ENCODE measurements around the gene KYAT1.
"Not testable (repeated sequence)": the region's sequence is repeated elsewhere in the genome, so short reads cannot be mapped to it uniquely, and the experiment has no call there.

KYAT1 gene

DNA sequence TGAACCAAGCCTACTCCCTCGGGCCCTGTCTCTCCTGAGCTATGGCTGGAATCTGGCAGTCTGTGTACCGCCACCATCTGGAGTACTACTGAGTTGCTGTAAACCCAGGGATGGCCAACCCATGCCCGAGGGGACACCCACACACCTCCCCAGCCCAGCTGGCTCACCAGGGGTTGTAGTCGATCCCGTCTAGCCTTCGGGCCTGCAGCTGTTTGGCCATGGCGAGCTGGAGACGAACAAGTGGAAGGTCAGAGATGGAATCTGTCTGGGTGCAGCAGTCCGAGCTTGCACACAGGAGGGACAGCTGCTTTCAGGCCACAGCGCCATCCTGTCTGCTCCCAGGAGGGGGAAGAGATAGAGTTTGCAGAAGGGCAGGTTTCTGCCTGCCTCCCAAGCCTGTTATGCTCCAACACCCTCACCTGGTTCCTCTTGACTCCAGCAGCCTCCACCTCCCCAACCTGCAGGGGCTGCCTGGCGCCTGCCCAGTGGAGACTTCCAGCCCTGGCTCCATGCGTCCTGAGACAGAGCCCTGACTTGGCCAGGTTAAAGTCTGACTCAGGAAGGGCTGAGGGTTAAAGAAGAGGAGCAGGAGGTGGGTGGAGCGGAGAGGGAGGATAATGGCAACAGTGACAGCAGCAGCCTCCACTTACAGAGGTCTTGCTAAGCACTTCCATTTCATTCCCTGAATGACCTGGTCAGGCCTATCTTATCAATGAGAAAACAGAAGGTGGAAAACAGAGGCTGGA is 36.4 kb downstream of the KYAT1 start:
- in situ Hi-C loops (cut with MboI; ENCODE audit: low sequenced_read_pairs), result no loop called here

DNA sequence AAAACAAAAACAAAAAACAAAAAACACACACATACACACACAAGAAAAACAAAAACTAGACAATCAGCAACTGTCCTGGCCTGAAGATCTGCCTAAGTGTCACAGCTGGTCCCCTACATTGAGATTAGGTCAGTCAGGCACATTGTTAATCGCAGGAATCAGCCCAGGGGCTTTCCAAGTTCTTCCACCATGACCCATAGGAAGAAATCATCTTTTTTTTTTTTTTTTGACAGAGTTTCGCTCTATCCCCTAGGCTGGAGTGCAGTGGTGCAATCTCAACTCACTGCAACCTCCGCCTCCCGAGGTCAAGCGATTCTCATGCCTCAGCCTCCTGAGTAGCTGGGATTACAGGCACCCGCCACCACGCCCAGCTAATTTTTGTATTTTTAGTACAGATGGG is 38.6 kb downstream of the KYAT1 start:
- in situ Hi-C loops (cut with MboI; ENCODE audit: low sequenced_read_pairs), result not testable (repeated sequence)

DNA sequence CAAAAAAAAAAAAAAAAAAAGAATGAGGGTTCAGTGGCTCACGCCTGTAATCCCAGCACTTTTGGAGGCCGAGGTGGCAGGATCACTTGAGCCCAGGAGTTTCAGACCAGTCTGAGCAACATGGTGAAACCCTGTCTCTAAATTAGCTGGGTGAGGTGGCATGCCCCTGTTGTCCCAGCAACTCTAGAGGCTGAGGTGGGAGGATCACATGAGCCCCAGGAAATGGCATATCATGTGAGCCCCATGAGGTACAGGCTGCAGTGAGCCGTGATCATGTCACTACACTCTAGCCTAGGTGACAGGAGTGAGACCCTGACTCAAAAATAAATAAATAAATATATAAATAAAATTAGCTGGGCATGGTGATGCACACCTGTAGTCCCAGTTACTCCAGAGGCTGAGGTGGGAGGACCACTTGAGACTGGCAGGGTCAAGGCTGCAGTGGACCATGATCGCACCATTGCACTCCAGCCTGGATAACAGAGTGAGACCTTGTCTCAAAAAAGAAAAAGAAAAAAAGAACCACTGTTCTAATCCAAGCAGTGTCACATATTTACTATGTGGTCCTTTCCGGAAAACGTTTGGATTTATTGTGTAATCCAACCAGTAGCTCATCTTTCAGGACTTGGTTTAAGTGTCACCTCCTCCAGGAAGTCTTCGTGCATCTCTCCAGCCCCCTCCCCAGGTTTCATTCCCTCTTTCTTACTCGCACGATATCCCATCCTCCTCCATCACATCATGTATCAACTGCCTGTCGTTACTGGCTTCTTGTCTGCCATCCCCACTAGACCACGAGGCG is 39.9 kb downstream of the KYAT1 start:
- in situ Hi-C loops (cut with MboI; ENCODE audit: low sequenced_read_pairs), result no loop called here

DNA sequence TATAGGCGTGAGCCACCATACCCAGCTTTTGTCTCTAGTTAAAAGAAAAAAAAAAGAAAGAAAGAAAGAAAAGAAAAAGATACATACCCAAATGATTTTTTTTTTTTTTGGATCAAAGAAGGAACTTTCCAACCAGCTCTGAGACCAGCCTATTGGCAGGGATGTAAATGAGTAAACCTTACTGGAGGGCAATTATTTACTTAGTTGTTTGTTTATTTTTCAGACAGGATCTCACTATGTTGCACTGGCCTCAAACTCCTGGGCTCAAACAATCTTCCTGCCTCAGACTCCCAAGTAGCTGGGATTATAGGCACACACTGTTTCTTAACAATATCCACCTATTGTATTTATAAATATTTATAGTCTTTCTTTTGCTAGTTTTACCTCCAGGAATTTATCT is 41.2 kb downstream of the KYAT1 start:
- in situ Hi-C loops (cut with MboI; ENCODE audit: low sequenced_read_pairs), result no loop called here

DNA sequence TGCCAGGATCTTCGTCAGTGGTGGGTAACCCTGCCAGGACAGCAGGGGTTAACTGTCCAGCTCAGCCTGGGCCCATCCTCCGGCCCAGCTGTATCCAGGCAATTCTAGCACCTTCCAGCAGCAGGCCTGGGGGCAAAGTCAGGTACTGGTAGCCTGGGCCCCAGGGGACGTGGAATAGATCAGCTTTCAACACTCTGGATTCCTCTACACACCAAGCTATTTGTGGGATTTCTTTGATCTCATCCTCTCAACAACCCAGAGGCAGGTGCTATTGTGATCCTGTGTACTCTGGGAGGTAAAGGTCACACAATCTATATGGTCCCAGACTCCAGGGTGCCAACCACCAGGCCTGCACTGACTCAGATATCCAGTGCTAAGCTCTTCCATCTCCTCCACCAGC is 43.4 kb downstream of the KYAT1 start:
- in situ Hi-C loops (cut with MboI; ENCODE audit: low sequenced_read_pairs), result no loop called here

DNA sequence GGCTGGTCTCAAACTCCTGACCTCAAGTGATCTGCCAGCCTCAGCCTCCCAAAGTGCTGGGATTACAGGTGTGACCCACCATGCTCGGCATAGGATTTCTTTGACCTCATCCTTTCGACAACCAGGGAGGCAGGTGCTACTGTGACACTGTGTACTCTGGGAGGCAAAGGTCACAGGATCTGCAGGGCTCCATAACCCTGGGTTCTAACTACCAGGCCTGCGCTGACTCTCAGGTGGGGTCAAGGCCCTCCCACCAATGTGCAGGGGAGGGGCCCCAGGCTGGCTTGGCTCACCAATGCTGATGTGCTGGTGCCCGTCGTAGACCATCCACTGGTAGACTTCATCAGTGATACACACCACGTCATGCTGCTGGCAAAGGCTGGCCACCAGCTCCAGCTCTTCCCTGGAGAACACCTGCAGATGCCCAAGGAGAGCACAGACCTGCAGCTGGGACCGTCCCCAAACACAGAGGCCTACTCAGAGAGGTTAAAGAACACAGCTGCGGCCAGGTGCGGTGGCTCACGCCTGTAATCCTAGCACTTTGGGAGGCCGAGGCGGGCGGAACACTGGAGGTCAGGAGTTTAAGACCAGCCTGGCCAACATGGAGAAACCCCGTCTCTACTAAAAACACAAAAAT is 45.1 kb downstream of the KYAT1 start:
- in situ Hi-C loops (cut with MboI; ENCODE audit: low sequenced_read_pairs), result no loop called here

DNA sequence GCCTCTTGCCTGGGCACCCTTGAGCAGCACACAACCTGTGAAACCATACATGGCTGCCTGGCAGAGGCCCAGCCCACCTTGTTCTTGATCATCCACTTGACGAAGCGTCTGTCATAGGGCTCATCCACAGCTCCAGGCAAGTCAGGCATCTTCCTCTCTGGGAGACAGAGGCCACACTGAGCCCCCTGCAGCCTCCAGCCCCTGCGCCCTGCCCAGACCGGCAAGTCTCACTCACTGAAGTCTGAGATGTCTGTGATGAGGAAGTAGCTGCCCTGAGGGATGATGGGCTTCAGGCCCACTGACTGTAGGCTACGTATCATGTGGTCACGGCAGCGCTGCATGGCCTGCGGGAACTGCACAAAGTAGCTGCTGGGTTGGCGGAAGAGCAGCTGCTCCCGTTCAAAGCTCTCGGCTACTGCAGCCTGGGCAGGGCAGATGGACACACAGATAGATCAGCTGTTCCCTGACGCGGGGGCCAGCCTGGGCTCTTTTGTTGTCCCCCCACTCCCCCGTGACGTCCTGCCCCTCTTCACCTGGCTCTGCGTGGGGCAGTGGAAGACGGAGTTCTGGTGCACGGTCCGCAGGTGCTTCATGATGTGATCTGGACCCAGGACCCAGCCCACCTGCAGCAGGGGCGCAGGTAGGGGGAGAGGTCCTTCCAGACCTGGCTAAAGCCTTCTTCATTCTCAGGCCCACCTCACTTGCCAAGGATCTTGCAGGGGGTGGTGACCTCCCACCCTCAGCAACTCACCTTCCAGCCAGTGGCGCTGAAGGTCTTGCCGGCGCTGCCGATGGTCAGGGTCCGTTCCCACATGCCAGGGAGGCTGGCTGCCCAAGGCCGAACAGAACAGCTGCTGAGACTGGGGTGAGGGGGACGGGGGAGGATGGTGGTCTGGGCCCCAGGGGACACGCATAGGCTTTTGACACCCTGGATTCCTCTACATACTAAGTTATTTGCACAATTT is 46.2 kb downstream of the KYAT1 start:
- in situ Hi-C loops (cut with MboI; ENCODE audit: low sequenced_read_pairs), result no loop called here

DNA sequence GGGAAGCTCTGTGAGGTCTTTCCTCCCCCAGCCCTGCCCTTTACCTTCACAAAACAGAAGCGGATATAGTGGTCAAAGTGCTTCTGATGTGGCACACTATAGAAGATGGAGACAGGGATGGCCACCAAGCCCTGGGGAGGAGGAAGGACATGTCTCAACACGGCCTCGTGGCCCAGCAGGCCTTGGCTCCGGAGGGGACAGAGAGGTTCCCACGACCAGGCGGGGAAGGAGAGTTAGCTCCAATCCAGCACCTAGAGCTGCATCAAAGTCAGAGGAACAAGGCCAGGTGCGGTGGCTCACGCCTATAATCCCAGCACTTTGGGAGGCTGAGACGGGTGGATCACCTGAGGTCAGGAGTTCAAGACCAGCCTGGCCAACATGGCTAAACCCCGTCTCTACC is 48.1 kb downstream of the KYAT1 start:
- in situ Hi-C loops (cut with MboI; ENCODE audit: low sequenced_read_pairs), result no loop called here

DNA sequence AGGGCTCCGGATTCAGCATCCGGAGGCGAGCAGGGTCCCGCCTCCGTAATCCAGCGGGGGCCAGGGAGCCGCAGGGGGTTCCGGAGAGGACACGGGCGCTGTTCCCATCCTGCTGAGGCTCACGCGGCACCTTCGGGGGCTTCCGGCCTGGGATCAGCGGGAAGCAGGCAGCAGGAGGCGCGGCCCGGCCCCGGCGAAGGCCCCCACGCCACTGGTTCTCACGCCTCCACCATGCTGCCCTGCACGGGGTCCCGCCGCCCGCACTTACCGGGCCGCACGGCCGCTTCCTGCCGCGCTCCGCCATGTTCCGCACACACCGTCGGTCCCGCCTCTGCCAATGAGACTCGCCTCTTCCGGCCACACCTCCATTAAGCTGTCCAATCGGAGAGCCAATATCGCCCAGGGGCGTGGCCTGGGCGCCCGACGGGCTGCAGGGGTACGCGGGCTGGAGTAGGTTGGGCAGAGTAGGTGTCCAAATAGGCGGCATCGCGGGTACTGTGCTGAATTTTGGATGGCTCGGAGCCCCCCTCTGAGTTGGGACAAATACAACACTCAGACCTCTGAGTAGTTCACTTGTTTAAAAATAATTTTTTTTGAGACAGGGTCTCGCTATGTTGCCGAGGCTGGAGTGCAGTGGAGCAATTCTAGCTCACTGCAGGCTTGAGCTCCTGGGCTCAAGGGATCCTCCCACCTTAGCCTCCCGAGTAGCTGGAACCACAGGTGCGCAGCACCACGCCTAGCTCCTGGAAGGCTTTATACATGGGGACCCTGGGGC is 52.1 kb downstream of the KYAT1 start, which contains the start of gene SPOUT1:
Gene SPOUT1, minus strand, starts transcription at position 318 of the 775 bp plus-strand sequence. Its CDS starts 14 bp downstream, at position 304.
- in situ Hi-C loops (cut with MboI; ENCODE audit: low sequenced_read_pairs), result no loop called here

DNA sequence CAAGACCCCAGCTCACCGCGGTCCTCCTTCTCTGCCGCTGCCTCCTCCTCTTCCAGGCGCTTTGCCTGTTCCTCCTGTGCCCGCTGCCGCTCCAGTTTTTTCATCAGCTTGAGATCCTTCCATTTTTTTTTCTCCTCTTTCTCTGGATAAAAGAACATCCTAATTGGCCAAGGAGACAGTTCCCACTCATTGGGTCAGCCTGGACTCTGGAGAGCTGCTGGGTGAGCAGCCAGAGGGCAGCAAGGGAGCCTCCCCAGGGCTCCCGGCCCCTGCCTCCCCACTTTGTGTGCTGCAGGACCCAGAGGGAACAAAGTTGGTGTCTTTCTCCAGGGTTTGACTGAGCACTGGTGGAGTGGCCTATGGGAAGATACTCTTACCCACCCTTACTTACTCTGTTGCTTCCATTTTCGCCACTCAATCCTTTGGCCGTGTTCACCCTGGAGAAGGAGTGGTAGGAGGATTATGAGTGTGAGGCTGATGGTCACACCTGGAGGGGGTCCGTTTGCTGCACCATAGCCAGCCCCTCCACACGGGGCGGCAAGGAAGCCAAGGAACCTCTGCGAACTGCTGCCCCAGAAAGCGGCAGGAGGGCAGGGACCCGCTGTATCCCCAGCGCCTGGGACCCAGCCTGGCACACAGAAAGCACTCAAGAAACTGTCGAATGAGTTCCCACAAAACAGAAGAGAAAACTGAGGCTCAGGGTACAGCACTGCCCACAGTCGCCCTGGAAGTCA is 52.9 kb downstream of the KYAT1 start:
- in situ Hi-C loops (cut with MboI; ENCODE audit: low sequenced_read_pairs), result no loop called here

DNA sequence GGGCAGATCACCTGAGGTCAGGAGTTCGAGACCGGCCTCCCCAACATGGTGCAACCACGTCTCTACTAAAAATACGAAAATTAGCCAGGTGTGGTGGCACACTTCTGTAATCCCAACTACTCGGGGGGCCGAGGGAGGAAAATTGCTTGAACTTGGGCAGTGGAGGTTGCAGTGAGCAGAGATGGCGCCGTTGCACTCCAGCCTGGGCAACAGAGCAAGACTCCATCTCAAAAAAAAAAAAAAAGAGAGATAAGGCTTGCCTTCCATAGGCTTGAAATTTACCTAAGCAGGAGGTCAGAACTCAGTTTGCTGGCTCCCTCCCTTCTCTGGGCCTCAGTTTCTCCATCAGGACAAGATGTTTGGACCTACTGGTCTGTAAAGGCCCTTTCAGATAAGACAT is 53.5 kb downstream of the KYAT1 start:
- in situ Hi-C loops (cut with MboI; ENCODE audit: low sequenced_read_pairs), result no loop called here

DNA sequence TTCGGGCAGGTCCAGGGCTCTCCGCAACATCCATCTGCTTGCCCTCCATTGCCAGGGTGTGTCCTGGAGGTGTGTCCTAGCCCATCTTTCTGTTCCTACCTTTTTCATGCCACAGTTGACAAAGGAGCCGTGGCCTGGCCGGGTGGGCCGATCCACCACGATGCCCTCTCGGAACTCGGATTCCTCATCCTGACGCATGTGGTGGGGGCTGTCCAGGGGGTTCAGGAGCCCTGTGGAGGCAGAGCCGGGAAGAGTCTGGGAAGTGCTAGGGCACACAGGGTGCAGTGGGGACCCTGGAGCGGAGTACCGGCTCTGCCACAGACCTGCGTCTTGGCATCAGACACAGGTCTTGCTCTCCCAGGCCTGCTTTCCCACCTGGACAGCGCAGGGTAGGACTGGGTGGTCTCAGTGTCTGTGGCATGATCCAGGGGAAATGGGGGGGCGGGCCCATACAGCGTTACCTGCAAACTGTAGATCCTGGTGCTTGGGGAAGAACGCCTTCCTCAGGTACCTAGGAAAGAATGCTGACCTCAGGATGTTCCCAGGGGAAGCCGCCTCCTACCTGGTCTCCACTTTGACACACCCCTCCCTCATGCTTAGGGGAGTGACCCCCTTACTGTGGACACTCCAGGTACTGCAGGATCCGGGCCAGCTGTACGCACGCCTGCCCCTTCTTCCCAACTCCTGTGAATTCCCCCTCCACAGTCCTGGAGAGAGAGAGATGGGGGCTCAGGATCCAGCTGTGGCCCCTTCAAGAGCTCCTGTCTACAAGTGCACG is 55.6 kb downstream of the KYAT1 start:
- in situ Hi-C loops (cut with MboI; ENCODE audit: low sequenced_read_pairs), result no loop called here

DNA sequence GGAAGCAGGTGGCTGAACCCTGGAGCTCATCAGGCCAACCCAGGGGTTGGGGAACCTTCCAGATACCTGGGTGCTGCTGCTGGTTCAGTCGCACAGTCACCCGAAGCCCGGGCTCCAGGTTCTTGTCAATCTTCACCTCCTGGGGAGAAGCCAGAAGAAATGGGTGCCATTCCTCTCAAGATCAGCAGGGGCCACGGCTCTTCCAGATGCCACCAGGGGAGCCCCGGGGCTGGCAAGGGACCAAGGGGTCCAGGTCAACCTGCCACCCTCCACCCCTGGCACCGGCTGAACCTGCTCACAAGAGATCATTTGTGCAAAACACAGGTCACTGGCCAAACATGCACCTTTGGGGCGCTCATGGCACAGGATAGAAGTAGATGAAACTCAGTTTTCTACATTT is 56.8 kb downstream of the KYAT1 start:
- in situ Hi-C loops (cut with MboI; ENCODE audit: low sequenced_read_pairs), result no loop called here

DNA sequence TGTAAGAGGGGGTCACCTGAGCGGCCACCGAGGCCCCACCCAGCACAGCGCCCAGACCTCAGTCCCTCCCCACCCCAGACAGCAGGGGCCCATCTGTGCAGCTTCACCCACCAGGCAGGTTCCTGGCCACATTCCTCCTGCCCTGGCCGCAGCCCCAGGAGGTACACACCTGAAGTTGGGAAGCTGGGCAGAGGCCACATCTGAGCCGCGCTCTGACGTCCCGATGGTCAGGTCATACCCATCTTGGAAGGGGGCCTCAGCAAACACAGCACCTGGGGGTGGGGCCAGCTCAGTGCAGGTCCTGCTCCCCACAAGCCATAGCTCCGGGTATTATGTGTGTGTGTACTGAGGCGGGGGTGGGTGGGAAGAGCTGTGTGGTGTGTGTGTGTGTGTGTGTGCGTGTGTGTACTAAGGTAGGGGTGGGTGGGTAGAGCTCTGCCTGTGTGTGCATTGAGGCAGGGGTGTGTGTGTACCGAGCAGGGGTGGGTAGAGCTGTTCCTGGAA is 57.8 kb downstream of the KYAT1 start:
- in situ Hi-C loops (cut with MboI; ENCODE audit: low sequenced_read_pairs), result no loop called here

DNA sequence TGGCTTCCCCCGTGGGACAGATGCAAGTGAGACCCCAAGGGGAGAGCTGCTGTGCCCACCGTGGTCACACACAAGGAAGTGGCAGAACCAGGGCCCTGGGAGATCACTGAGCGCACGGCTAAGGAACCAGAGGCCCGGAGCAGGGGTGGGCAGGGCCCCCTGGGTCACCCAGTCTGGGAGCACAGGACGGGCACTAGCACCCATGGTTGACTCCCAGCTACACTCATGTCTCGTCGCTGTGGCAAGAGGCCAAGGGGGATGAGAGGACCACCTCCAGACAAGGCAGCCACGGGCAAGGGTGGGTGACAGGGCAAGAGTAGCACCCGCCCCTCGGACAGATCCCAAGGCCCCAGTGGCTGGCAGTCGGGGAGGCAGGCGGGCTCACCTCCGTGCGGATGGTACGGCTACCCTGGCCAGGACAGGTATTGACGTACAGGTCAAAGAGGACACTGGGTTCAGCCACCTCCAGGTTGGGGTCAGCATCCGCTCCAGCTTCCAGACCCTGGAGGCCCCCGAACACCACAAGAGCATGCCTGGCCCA is 58.3 kb downstream of the KYAT1 start:
- in situ Hi-C loops (cut with MboI; ENCODE audit: low sequenced_read_pairs), result no loop called here

DNA sequence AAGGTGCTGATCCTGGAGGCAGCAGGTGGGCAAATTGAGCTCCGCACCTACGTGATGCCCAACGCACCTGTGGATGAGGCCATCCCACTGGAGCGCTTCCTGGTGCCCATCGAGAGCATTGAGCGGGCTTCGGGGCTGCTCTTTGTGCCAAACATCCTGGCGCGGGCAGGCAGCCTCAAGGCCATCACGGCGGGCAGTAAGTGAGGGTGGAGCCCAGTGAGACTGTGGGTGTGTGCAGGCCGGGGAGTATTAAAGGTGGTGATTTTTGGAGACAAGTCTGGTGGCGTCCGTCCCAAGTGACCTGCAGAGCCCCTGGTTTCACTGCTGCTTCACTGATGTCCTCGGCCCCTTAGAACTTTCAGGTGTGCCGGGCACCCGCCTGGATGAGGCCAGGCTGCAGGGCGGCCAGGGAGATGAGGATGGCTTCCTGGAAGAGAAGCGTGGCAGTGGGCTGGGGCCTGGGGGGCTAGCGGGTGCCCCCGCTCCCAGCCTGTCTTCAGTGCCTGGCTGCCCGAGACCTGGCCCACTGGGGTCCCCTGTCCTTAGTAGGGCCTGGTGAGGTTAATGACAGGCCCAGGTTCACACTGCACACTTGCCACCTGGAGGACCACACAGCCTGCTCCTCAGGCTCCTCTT is 59.2 kb downstream of the KYAT1 start:
- in situ Hi-C loops (cut with MboI; ENCODE audit: low sequenced_read_pairs), result no loop called here

DNA sequence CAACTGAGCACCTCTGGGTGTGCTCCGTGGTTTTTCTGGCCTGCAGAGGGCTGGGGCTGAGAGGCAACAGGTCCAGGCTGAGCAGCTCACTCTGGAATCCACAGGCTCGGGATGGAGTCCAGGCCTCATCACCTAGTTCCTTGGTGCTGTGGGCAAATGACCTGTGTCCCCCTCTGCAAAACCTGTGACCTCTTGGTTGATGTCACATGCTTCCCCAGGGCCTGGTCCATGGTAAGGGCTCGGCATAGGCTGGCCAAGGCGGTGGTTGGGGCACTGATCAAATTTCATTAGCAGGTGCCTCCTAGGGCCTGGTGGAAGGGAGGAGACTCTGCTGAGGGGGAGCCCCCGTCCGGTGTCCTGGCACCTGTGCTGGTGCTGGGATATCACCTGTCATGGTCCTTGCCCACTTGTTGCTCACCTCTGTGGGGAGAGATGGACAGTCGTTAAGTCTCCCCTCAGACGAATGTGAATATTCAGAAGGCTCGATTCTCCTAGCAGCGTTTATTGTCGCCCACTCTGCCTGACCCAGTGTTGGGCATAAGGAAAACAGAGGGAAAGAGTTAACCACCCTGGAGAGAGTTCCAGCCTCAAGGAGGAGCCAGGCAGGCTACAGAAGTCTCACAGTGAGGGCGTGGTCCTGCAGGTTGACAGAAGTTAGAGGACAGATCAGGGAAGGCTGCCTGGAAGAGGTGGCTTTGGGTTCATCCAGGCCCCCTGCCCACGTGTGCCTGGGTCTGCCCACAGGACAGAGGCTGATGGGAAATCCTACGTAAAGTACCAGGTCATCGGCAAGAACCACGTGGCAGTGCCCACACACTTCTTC is 60.0 kb downstream of the KYAT1 start:
- in situ Hi-C loops (cut with MboI; ENCODE audit: low sequenced_read_pairs), result no loop called here

Data from HL-60/S4 (cell line).